Retinal pigment epithelial cell (primary cell): ENCODE data around the gene CACNA2D3.

ENCODE experiments used
- DNase-seq: peaks from one replicate; pipeline ENCODE4 v3.0.0-alpha.2; 2010; ENCODE audit warnings: low read depth
- H3K4me3 ChIP-seq: 2 replicates; pipeline ENCODE4 v1.5.1; 2011; ENCODE audit warnings: mild to moderate bottlenecking, low read length, control low read depth, moderate library complexity
- TF ChIP-seq, protein P1 (sequence below): conservative IDR thresholded peaks from 2 replicates; pipeline ENCODE4 v1.5.1; 2011; ENCODE audit warnings: low read depth, low read length, control low read depth, inconsistent platforms

Gene CACNA2D3

DNA sequence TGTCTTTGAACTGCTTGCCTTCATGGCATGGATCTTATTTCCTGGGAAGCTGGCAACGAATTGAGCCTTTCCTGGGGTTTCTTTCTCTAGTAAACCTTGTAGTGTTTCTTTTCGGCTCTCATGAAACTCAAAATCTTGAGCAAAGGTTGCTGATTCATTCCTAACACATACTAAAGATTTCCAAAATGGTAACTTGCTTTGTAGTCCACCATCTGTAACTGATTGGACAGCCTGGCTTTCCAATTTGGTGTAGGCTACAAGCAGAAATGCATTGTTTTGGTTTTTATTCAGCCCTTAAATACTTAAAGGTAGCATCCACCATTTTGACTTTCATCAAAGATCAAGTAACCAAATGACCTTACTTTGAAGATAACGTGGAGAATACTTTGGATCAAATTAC, 767.4 kb downstream of the CACNA2D3 start:
- no peak overlapping the region for H3K4me3 ChIP-seq
- TF ChIP-seq, protein P1, sequence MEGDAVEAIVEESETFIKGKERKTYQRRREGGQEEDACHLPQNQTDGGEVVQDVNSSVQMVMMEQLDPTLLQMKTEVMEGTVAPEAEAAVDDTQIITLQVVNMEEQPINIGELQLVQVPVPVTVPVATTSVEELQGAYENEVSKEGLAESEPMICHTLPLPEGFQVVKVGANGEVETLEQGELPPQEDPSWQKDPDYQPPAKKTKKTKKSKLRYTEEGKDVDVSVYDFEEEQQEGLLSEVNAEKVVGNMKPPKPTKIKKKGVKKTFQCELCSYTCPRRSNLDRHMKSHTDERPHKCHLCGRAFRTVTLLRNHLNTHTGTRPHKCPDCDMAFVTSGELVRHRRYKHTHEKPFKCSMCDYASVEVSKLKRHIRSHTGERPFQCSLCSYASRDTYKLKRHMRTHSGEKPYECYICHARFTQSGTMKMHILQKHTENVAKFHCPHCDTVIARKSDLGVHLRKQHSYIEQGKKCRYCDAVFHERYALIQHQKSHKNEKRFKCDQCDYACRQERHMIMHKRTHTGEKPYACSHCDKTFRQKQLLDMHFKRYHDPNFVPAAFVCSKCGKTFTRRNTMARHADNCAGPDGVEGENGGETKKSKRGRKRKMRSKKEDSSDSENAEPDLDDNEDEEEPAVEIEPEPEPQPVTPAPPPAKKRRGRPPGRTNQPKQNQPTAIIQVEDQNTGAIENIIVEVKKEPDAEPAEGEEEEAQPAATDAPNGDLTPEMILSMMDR: no peak
- no peak for DNase-seq

DNA sequence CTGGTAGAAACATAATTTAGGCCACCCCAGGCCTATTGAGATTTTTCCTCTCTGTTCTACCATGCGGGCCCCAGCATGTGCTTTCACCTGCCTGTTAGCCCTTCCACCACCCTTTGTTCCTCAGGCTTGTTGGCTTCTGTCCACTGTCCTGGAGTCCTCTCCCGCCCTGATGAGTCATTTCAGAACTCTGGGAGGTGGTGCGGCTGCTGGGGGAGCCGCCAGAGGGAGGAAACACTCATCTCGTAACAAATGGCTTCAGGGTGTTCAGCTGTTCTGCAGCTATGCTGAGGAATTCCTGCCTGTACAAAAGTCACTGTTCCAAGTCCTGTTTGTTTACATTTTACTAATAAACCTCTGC, 769.2 kb downstream of the CACNA2D3 start:
- H3K4me3 ChIP-seq: no peak overlapping the region
- TF ChIP-seq, protein P1: peak; percentile 73
- DNase-seq: peak; percentile 82

DNA sequence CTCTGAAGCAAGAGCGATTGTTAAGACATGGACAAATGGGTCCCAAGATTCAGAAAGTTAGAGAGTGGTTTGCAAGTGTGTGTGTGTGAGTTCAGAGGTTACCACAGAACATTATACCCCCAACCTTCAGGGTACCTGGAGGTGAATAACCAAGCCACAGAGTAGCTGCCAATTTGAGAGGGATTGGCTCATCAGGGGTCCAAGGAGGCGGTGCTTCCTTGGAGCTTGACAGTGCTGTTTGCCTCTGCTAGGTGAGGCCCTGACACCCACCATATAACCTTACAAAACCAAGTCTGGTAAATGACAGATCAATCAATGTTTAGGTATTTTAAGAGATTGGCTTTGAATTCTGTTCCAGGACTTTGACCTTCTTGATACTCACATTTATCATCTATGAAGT, 769.8 kb downstream of the CACNA2D3 start:
- TF ChIP-seq, protein P1: no peak

DNA sequence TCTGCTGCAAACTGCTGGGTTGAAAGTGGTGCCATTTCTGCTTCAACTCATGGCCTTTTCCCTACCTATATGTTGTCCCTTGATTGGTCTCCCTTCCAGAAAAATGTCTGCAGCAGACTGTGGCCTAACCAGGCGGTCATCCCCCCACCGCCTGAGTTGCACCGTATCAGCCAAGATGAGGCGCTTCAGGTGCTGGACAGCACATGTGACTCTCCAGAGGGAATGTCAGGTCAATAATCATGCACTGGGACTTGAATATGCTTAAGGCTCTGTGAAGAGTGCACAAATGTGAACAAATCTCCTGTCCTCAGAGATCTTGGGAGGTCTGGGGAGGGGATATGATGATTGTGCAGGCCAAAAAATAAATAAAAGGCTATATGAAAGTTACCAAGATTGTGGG, 773.3 kb downstream of the CACNA2D3 start:
- DNase-seq: no peak
- TF ChIP-seq, protein P1: no peak
- no peak overlapping the region for H3K4me3 ChIP-seq

More for the DNA sequence above, 769.8 kb downstream of the CACNA2D3 start:
- H3K4me3 ChIP-seq: no peak overlapping the region
- no peak for DNase-seq

DNA sequence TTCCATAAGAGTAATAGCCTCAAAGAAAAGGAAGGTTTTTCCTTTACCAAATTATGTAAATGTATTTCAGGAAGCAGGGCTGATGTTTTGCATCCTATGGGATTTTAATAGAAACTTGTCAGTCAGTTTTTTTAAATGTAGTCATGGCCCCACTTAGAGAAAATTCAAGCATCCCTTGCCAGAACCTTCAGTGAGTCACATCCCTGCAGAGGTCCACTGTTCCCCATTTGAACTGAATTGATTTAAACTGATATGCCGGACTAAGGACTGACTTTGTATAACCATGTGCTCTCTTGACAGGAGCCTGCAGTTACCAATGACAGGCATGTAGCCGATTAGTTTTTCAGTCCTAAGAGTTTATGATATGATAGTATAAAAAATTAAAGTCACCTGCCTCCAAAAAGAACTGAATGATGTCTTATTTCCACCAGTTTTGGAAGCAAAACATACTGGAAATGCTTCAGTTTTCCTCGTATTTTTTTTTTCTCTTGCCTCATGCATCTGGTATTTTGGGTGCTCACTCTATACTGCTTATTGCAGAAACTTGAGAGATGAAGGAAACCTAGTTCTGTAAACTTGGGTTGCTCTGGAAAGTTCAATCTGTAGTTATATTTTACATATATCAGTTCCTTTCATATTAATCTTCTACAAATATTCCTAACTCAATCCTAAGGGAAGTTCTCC, 774.8 kb downstream of the CACNA2D3 start:
- no peak for DNase-seq
- H3K4me3 ChIP-seq: no peak overlapping the region
- TF ChIP-seq, protein P1: no peak

DNA sequence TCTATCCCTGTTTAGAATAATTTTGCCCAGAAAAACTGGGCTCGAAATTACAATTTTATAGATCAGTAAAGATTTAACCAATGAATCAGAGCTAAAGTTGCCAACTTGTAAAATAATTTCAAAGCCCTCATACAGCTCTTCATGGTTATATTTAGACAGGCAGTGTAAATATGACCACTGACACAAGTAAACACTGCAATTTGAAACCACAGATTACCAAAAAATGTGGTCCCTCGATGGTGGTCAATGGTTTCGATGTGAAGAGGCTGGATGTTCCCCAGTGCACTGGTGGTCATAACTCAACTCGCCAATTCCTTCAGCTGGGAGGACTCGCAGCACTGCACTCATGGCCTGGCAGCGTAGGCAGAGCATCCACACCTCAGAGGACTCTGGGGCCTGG, 776.9 kb downstream of the CACNA2D3 start:
- TF ChIP-seq, protein P1: no peak
- no peak for DNase-seq

DNA sequence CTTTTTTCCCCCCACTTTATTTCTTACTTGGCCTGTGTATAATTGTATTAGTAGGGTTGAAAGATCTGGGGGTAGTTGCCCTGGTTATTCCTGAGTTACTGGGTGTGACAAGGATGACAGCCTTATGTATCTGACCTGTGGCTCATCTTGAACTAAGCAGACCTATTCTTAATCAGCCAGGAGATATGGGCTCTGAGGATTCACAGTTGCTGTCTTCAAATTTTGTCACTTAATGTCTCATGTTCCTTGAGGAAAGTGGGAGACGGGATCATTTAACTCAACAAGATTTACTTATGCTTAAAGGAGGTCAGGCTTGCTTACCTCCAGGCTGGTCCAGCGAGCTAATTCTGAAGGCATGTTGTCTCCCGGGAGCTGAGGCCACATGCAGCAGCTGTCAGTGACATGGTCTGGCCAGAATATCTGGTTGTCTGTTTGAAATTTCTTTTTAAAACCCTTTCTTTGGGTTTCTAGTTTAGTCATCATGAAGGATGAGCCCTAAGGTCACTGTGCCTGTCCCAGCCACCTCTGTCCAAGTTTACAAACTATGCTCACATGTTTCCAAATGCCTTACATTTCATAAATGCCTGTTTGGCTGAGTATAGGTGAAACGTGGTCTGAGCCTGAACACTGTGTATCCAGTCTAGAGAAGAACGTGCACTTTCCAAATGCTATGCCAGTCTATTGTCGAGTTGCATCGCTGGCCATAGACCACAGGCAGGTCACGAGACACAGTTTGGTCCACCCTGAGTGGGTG, 778.7 kb downstream of the CACNA2D3 start:
- TF ChIP-seq, protein P1: no peak
- no peak overlapping the region for H3K4me3 ChIP-seq
- DNase-seq: no peak

More for the DNA sequence above, 776.9 kb downstream of the CACNA2D3 start:
- no peak overlapping the region for H3K4me3 ChIP-seq
